DND-41 (cell line): ENCODE data around the gene KCND3.

Experiments
- ATAC-seq: fragments of 200-7000 bp; cut with Tn5 transposase; 3 replicates; pipeline ENCODE4 v1.9.1; 2021; ENCODE audit warnings: low read depth; ENCODE audit not compliant: insufficient read depth
- DNase-seq: peaks from one replicate; pipeline ENCODE4 v3.0.0-alpha.2; 2020
- H2AFZ ChIP-seq: 2 replicates; pipeline ENCODE4 v1.6.0; 2012; ENCODE audit warnings: low read depth, low read length
- H3K27ac ChIP-seq: 2 replicates; pipeline ENCODE4 v1.5.1; 2012; ENCODE audit warnings: low read length, inconsistent platforms
- H3K27me3 ChIP-seq: fragments of 200-600 bp; sonication (generic); 2 replicates; pipeline ENCODE4 v1.6.0; 2012; ENCODE audit warnings: low read length, mild to moderate bottlenecking, inconsistent platforms; ENCODE audit not compliant: insufficient read depth, poor library complexity
- H3K36me3 ChIP-seq: 2 replicates; pipeline ENCODE4 v1.5.1; 2012; ENCODE audit warnings: low read length, inconsistent platforms; ENCODE audit not compliant: insufficient read depth
- H3K4me1 ChIP-seq: 2 replicates; pipeline ENCODE4 v1.5.1; 2012; ENCODE audit warnings: mild to moderate bottlenecking, low read length; ENCODE audit not compliant: insufficient read depth
- H3K4me2 ChIP-seq: 2 replicates; pipeline ENCODE4 v1.6.0; 2012; ENCODE audit warnings: mild to moderate bottlenecking, moderate library complexity, low read length, inconsistent platforms; ENCODE audit not compliant: insufficient read depth
- H3K4me3 ChIP-seq, 2 experiments: fragments of 200-600 bp in 1 of 2; shearing (Covaris generic) in 1 of 2; 2 replicates each; pipeline ENCODE4 v1.5.1; 2012 to 2016; ENCODE audit warnings: inconsistent platforms in 2 of 2, low read length in 2 of 2, mild to moderate bottlenecking in 2 of 2, low read depth in 1 of 2, moderate library complexity in 1 of 2
- H3K79me2 ChIP-seq: 2 replicates; pipeline ENCODE4 v1.6.0; 2012; ENCODE audit warnings: low read length, inconsistent platforms; ENCODE audit not compliant: insufficient read depth
- H3K9ac ChIP-seq: 2 replicates; pipeline ENCODE4 v1.6.0; 2012; ENCODE audit warnings: low read depth, mild to moderate bottlenecking, inconsistent platforms, low read length, moderate library complexity
- H3K9me3 ChIP-seq: 2 replicates; pipeline ENCODE4 v1.5.1; 2012; ENCODE audit warnings: low read length, moderate library complexity, mild to moderate bottlenecking, inconsistent platforms; ENCODE audit not compliant: insufficient read depth, severe bottlenecking
- H4K20me1 ChIP-seq: 2 replicates; pipeline ENCODE4 v1.6.0; 2012; ENCODE audit warnings: low read length; ENCODE audit not compliant: insufficient read depth
- EZH2 ChIP-seq: IDR thresholded peaks from 3 replicates; pipeline ENCODE4 v1.6.1; 2012; ENCODE audit warnings: borderline replicate concordance, low read depth, mild to moderate bottlenecking, moderate library complexity, low read length, inconsistent platforms; ENCODE audit not compliant: severe bottlenecking
- TF ChIP-seq, protein P1 (sequence below): IDR thresholded peaks from 2 replicates; pipeline ENCODE4 v1.5.1; 2012; ENCODE audit warnings: borderline replicate concordance, low read length, moderate library complexity, mild to moderate bottlenecking; ENCODE audit not compliant: poor library complexity, severe bottlenecking; ENCODE audit errors: extremely low read depth

Gene KCND3

GRCh38 chr1:111848852-111849545 is 140.5 kb downstream of the KCND3 start:
- peaks cover 26% of the 10 kb centered on the region for H3K27me3 ChIP-seq

GRCh38 chr1:111847466-111847865 is 142.0 kb downstream of the KCND3 start:
- TF ChIP-seq, protein P1, sequence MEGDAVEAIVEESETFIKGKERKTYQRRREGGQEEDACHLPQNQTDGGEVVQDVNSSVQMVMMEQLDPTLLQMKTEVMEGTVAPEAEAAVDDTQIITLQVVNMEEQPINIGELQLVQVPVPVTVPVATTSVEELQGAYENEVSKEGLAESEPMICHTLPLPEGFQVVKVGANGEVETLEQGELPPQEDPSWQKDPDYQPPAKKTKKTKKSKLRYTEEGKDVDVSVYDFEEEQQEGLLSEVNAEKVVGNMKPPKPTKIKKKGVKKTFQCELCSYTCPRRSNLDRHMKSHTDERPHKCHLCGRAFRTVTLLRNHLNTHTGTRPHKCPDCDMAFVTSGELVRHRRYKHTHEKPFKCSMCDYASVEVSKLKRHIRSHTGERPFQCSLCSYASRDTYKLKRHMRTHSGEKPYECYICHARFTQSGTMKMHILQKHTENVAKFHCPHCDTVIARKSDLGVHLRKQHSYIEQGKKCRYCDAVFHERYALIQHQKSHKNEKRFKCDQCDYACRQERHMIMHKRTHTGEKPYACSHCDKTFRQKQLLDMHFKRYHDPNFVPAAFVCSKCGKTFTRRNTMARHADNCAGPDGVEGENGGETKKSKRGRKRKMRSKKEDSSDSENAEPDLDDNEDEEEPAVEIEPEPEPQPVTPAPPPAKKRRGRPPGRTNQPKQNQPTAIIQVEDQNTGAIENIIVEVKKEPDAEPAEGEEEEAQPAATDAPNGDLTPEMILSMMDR, result no peak
- no peak for TF ChIP-seq EZH2
- no peak for ATAC-seq
- DNase-seq, result no peak

More at GRCh38 chr1:111848852-111849545, 140.5 kb downstream of the KCND3 start:
- Histone ChIP-seq H3K4me1 (no peaks in the 10 kb centered on the region), H4K20me1 (peaks cover 3% of the 10 kb centered on the region; the same call in 1 of the 2 replicates), H3K79me2 (no peaks in the 10 kb centered on the region), H2AFZ (no peak overlapping the region), H3K36me3 (no peaks in the 10 kb centered on the region), H3K4me2 (no peak overlapping the region), H3K9me3 (no peaks in the 10 kb centered on the region), H3K4me3 (no peak overlapping the region), H3K9ac (no peak overlapping the region), H3K27ac (no peak overlapping the region)
- DNase-seq, result no peak
- ATAC-seq, result no peak
- TF ChIP-seq, protein P1, result no peak
- TF ChIP-seq EZH2, result no peak

DNA sequence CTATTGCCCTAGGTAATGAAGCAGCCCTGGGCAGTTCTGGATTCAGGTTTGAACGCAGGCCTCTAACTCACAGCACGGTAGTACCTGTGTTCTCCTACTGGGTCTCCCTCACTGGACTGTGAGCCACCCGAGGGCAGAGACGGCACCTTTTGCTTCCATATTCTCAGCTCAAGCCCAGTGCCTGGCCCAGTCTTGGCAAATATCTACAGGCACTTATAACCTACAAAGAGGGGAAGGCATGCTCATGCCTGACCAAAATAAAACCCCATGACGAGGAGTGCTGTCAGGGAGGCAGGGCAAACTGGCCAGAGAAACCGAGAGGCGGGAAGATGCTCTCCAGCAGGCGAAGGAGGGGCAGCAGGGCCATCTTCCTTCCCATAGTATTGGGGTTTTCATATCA is 142.6 kb downstream of the KCND3 start:
- DNase-seq (no peak), ATAC-seq (no peak)
- no peak overlapping the region for H3K27ac ChIP-seq
- H3K9ac ChIP-seq, result no peak overlapping the region
- no peaks in the 10 kb centered on the region for H3K36me3 ChIP-seq
- no peaks in the 10 kb centered on the region for H3K79me2 ChIP-seq
- no peak overlapping the region for H3K4me2 ChIP-seq
- peaks cover 3% of the 10 kb centered on the region for H4K20me1 ChIP-seq
- H3K4me1 ChIP-seq, result no peaks in the 10 kb centered on the region
- no peak overlapping the region for H2AFZ ChIP-seq
- H3K27me3 ChIP-seq, result peaks cover 12% of the 10 kb centered on the region
- H3K9me3 ChIP-seq, result no peaks in the 10 kb centered on the region
- no peak overlapping the region for H3K4me3 ChIP-seq
- TF ChIP-seq EZH2, result no peak
- TF ChIP-seq, protein P1, result no peak

More at GRCh38 chr1:111847466-111847865, 142.0 kb downstream of the KCND3 start:
- no peak overlapping the region for H3K4me3 ChIP-seq
- H3K79me2 ChIP-seq, result no peaks in the 10 kb centered on the region
- no peak overlapping the region for H3K4me2 ChIP-seq
- H3K9me3 ChIP-seq, result no peaks in the 10 kb centered on the region
- H3K9ac ChIP-seq, result no peak overlapping the region
- peaks cover 12% of the 10 kb centered on the region for H3K27me3 ChIP-seq
- peaks cover 3% of the 10 kb centered on the region; the same call in 1 of the 2 replicates for H4K20me1 ChIP-seq
- no peak overlapping the region for H3K27ac ChIP-seq
- no peak overlapping the region for H2AFZ ChIP-seq
- H3K36me3 ChIP-seq, result no peaks in the 10 kb centered on the region
- no peaks in the 10 kb centered on the region for H3K4me1 ChIP-seq

DNA sequence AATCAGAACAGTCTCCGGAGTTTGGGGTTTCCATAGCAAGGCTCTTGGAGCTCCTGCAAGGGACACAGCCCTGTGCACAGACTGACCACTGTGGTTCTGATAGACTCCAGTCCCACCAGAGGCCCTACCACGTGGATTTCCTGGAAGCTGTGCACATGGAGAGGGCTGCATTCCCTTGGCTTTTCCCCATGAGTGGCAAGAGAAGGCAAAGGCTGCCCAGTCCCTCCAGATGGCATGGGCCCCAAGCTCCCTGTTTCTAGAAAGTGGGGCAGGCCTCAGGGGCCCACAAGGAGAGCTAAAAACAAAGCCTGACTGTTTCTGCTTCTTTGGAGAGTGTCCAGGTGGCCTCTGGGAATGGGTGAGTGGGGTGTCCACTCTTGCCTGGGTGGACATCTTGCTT is 146.3 kb downstream of the KCND3 start:
- DNase-seq (no peak), ATAC-seq (no peak)
- no peak overlapping the region for H3K27ac ChIP-seq
- peaks cover 3% of the 10 kb centered on the region for H4K20me1 ChIP-seq
- no peak overlapping the region for H3K4me2 ChIP-seq
- TF ChIP-seq EZH2, result no peak
- TF ChIP-seq, protein P1, result no peak
- H3K4me1 ChIP-seq, result no peaks in the 10 kb centered on the region
- H3K79me2 ChIP-seq, result no peaks in the 10 kb centered on the region
- H3K9ac ChIP-seq, result no peak overlapping the region
- H3K36me3 ChIP-seq, result no peaks in the 10 kb centered on the region
- H3K9me3 ChIP-seq, result no peaks in the 10 kb centered on the region
- no peak overlapping the region for H2AFZ ChIP-seq
- peaks cover 12% of the 10 kb centered on the region for H3K27me3 ChIP-seq
- no peak overlapping the region for H3K4me3 ChIP-seq
